Measurements from ENCODE around the gene FGFR1OP2.

DNA sequence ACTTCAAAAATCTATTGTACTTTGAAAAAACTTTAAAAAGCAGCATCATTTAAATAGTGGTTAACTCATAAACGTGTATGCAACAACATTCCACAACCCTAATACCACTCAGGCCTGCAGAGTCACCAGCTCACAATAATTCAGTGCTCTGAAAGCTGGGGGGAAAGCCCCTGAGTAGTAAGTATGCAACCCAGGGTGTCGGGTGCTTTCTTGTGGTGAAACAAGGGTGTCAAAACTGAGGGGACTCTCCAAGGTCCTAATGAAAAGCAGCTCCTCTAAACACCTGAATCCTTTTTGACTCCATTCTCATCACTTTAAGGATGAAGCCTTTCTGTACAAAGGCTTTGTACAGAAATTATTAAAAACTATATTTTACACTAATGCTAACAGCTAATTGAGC, 33.7 kb downstream of the FGFR1OP2 start:
- TF ChIP-seq CTCF (IDR thresholded peaks at IDR 0.05) = no peak
- no peak for TF ChIP-seq EP300 (IDR thresholded peaks at IDR 0.05; ENCODE audit: borderline replicate concordance in 1 of 2, low read depth in 1 of 2, low read length in 1 of 2)
- TF ChIP-seq, protein P1, sequence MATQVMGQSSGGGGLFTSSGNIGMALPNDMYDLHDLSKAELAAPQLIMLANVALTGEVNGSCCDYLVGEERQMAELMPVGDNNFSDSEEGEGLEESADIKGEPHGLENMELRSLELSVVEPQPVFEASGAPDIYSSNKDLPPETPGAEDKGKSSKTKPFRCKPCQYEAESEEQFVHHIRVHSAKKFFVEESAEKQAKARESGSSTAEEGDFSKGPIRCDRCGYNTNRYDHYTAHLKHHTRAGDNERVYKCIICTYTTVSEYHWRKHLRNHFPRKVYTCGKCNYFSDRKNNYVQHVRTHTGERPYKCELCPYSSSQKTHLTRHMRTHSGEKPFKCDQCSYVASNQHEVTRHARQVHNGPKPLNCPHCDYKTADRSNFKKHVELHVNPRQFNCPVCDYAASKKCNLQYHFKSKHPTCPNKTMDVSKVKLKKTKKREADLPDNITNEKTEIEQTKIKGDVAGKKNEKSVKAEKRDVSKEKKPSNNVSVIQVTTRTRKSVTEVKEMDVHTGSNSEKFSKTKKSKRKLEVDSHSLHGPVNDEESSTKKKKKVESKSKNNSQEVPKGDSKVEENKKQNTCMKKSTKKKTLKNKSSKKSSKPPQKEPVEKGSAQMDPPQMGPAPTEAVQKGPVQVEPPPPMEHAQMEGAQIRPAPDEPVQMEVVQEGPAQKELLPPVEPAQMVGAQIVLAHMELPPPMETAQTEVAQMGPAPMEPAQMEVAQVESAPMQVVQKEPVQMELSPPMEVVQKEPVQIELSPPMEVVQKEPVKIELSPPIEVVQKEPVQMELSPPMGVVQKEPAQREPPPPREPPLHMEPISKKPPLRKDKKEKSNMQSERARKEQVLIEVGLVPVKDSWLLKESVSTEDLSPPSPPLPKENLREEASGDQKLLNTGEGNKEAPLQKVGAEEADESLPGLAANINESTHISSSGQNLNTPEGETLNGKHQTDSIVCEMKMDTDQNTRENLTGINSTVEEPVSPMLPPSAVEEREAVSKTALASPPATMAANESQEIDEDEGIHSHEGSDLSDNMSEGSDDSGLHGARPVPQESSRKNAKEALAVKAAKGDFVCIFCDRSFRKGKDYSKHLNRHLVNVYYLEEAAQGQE (IDR thresholded peaks at IDR 0.05; ENCODE audit: low read depth, low read length) = no peak
- TF ChIP-seq GABPA (IDR thresholded peaks at IDR 0.05; ENCODE audit: low read depth) = no peak
- TF ChIP-seq RFX5 (IDR thresholded peaks at IDR 0.05; ENCODE audit: low read length) = no peak

Data from SK-N-SH (cell line).